Astrocyte (in vitro differentiated cells and primary cell): Measurements from ENCODE around the gene MTX1. TPM values are rescaled to one million over a fixed set of nuclear protein-coding genes. Genes with fewer than 3 reads are reported as not detected.

Experiments
- DNase-seq: peaks from one replicate; pipeline ENCODE4 v3.0.0-alpha.2; 2010; ENCODE audit warnings: low read depth
- FAIRE-seq: peaks from 2 replicates; lab custom pipeline; 2011; peaks lifted over from hg19 to GRCh38; lab: Jason Lieb, UNC
- H2AFZ ChIP-seq: 2 replicates; pipeline ENCODE4 v1.6.0; 2012; ENCODE audit warnings: low read depth, low read length, inconsistent platforms
- H3K27ac ChIP-seq: 2 replicates; pipeline ENCODE4 v1.5.1; 2011; ENCODE audit warnings: low read depth, low read length, inconsistent platforms
- H3K27me3 ChIP-seq: 2 replicates; pipeline ENCODE4 v1.6.0; 2011; ENCODE audit warnings: low read length, inconsistent platforms; ENCODE audit not compliant: insufficient read depth
- H3K36me3 ChIP-seq: 2 replicates; pipeline ENCODE4 v1.5.1; 2011; ENCODE audit warnings: low read length, inconsistent platforms; ENCODE audit not compliant: insufficient read depth
- H3K4me1 ChIP-seq: 2 replicates; pipeline ENCODE4 v1.5.1; 2011; ENCODE audit warnings: low read length, inconsistent platforms; ENCODE audit not compliant: insufficient read depth
- H3K4me2 ChIP-seq: 2 replicates; pipeline ENCODE4 v1.6.0; 2012; ENCODE audit warnings: low read length, inconsistent platforms
- H3K4me3 ChIP-seq: 2 replicates; pipeline ENCODE4 v1.5.1; 2011; ENCODE audit warnings: low read depth, mild to moderate bottlenecking, low read length, inconsistent platforms; ENCODE audit not compliant: insufficient read depth
- H3K79me2 ChIP-seq: 2 replicates; pipeline ENCODE4 v1.6.0; 2012; ENCODE audit warnings: mild to moderate bottlenecking, low read length, inconsistent platforms; ENCODE audit not compliant: insufficient read depth
- H3K9ac ChIP-seq: 2 replicates; pipeline ENCODE4 v1.6.0; 2012; ENCODE audit warnings: mild to moderate bottlenecking, low read length, inconsistent platforms
- H3K9me3 ChIP-seq: 2 replicates; pipeline ENCODE4 v1.5.1; 2012; ENCODE audit warnings: low read depth, mild to moderate bottlenecking, low read length, inconsistent platforms; ENCODE audit not compliant: insufficient read depth
- H4K20me1 ChIP-seq: 2 replicates; pipeline ENCODE4 v1.6.0; 2012; ENCODE audit warnings: low read length, inconsistent platforms; ENCODE audit not compliant: insufficient read depth
- H3K27ac Mint-ChIP-seq: one replicate; pipeline ENCODE4 v1.8.0; 2021; ENCODE audit warnings: mild to moderate bottlenecking, mixed read lengths; ENCODE audit not compliant: unreplicated experiment
- H3K27me3 Mint-ChIP-seq: one replicate; pipeline ENCODE4 v1.8.0; 2021; ENCODE audit warnings: low read depth, mixed read lengths; ENCODE audit not compliant: unreplicated experiment
- H3K36me3 Mint-ChIP-seq: one replicate; pipeline ENCODE4 v1.8.0; 2021; ENCODE audit warnings: low read depth, mixed read lengths; ENCODE audit not compliant: unreplicated experiment
- H3K4me1 Mint-ChIP-seq: one replicate; pipeline ENCODE4 v1.8.0; 2021; ENCODE audit warnings: low read depth, mixed read lengths; ENCODE audit not compliant: unreplicated experiment
- H3K4me3 Mint-ChIP-seq: one replicate; pipeline ENCODE4 v1.8.0; 2021; ENCODE audit warnings: mild to moderate bottlenecking, moderate library complexity, mixed read lengths; ENCODE audit not compliant: unreplicated experiment
- H3K9me3 Mint-ChIP-seq: one replicate; pipeline ENCODE4 v1.8.0; 2021; ENCODE audit warnings: mild to moderate bottlenecking, mixed read lengths; ENCODE audit not compliant: unreplicated experiment
- EZH2 ChIP-seq: IDR thresholded peaks from 2 replicates; pipeline ENCODE4 v1.6.1; 2012; ENCODE audit warnings: mild to moderate bottlenecking, low read length, inconsistent platforms; ENCODE audit not compliant: insufficient read depth
- total RNA-seq: library from RNA; stranded (reverse); gene quantifications from 2 replicates; pipeline ENCODE4 v1.2.1, GENCODE V29; 2021
- TF ChIP-seq, protein P1 (sequence below): IDR thresholded peaks from 2 replicates; pipeline ENCODE4 v1.5.1; 2011; ENCODE audit warnings: low read depth, mild to moderate bottlenecking, inconsistent platforms, low read length, moderate library complexity; ENCODE audit not compliant: insufficient read depth

Gene MTX1
- total RNA-seq, 1 donor from 2014 or later: 41.8 TPM

DNA sequence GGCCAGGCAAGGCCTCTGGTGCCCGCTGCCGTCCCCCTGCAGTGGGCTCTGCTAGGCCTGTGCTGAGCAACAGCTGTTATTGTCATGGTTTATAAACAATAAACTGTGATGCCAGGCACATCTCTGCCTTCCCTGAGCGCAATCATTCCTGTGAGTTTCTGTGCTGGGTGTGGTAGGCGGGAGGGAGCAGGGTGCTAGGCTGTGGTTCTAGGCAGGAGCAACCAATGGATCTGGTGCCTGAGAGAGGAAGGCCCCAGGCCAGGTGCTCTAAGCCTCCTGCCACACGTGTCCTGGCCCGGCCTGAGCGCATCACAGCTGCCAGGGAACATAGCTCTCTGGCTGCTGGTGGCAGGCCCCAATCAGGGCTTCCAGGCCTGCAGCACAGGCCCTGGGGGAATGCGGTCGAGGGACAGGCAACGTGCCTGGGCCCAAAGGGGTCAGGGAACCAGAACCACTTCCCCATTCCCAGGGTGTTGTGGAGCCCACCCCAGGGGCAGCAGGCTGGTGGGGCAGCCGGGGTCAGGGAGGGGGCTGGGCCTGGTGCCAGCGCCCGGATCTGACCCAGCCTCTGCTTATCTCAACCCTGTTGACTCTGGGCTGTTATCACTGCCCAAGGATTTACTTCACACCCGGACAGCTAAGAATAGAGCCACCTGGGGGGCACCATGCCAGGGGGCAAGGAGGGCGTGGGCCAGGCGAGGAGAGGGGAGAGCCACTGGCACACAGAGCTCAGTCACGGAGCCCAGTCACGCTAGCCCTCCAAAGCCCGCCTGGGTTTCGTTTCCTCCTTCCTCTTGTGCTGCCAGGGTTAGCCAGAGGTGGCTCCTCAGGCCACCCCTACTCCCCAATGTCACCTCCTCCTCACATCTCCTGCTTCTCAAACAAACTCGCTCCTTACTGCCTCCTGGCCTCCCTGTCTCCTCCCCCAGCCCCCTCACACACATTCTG, 23.4 kb upstream of the MTX1 start:
- Mint-ChIP-seq H3K27ac (no peak overlapping the region), H3K27me3 (peaks cover 1% of the 10 kb centered on the region), H3K4me3 (no peak overlapping the region), H3K36me3 (peaks cover 14% of the 10 kb centered on the region), H3K4me1 (peaks cover 2% of the 10 kb centered on the region), H3K9me3 (peaks cover 3% of the 10 kb centered on the region)
- no peak overlapping the region for H3K27ac ChIP-seq
- no peak overlapping the region for H3K4me2 ChIP-seq
- no peaks in the 10 kb centered on the region for H3K27me3 ChIP-seq
- no peaks in the 10 kb centered on the region for H3K9me3 ChIP-seq
- H3K36me3 ChIP-seq: peaks cover 6% of the 10 kb centered on the region
- H3K79me2 ChIP-seq: no peaks in the 10 kb centered on the region
- H4K20me1 ChIP-seq: no peaks in the 10 kb centered on the region
- H3K4me3 ChIP-seq: no peak overlapping the region
- DNase-seq: no peak
- no peak overlapping the region for H2AFZ ChIP-seq
- no peaks in the 10 kb centered on the region for H3K4me1 ChIP-seq
- TF ChIP-seq EZH2: no peak
- TF ChIP-seq, protein P1, sequence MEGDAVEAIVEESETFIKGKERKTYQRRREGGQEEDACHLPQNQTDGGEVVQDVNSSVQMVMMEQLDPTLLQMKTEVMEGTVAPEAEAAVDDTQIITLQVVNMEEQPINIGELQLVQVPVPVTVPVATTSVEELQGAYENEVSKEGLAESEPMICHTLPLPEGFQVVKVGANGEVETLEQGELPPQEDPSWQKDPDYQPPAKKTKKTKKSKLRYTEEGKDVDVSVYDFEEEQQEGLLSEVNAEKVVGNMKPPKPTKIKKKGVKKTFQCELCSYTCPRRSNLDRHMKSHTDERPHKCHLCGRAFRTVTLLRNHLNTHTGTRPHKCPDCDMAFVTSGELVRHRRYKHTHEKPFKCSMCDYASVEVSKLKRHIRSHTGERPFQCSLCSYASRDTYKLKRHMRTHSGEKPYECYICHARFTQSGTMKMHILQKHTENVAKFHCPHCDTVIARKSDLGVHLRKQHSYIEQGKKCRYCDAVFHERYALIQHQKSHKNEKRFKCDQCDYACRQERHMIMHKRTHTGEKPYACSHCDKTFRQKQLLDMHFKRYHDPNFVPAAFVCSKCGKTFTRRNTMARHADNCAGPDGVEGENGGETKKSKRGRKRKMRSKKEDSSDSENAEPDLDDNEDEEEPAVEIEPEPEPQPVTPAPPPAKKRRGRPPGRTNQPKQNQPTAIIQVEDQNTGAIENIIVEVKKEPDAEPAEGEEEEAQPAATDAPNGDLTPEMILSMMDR: no peak
- H3K9ac ChIP-seq: no peak overlapping the region
- FAIRE-seq: no peak

- DNase-seq (no peak), FAIRE-seq (no peak)
- no peak overlapping the region for H2AFZ ChIP-seq
- TF ChIP-seq, protein P1: no peak
- Mint-ChIP-seq H3K27ac (no peak overlapping the region), H3K27me3 (peaks cover 1% of the 10 kb centered on the region), H3K4me1 (peaks cover 2% of the 10 kb centered on the region), H3K4me3 (no peak overlapping the region), H3K9me3 (peaks cover 3% of the 10 kb centered on the region), H3K36me3 (peaks cover 14% of the 10 kb centered on the region)
- H3K27ac ChIP-seq: no peak overlapping the region
- no peak overlapping the region for H3K4me3 ChIP-seq
- peaks cover 6% of the 10 kb centered on the region for H3K36me3 ChIP-seq
- no peak overlapping the region for H3K9ac ChIP-seq
- no peaks in the 10 kb centered on the region for H3K27me3 ChIP-seq
- no peaks in the 10 kb centered on the region for H4K20me1 ChIP-seq
- H3K9me3 ChIP-seq: no peaks in the 10 kb centered on the region
- H3K79me2 ChIP-seq: no peaks in the 10 kb centered on the region
- H3K4me2 ChIP-seq: no peak overlapping the region
- no peaks in the 10 kb centered on the region for H3K4me1 ChIP-seq
These were observed 22.8 kb upstream of the MTX1 start for GRCh38 chr1:155185783-155186066.
